ENCODE measurements around the gene KRTAP3-3. TPM values are rescaled to one million over a fixed set of nuclear protein-coding genes. Genes with fewer than 3 reads are reported as not detected.

KRTAP3-3 gene
- total RNA-seq, 1 experiment from 2014 or later, result not detected

Other genes starting within 250 kb of the KRTAP3-3 start
- gene KRT25, start 238.8 kb downstream of the KRTAP3-3 start, total RNA-seq (2014; rRNA removed; shearing (Covaris generic)), result not detected in 2 replicates
- gene KRT26, start 222.0 kb downstream of the KRTAP3-3 start, total RNA-seq (2014; rRNA removed; shearing (Covaris generic)), result not detected in 2 replicates
- not detected in 2 replicates for gene KRT27, start 211.6 kb downstream of the KRTAP3-3 start, total RNA-seq (2014; rRNA removed; shearing (Covaris generic))
- 0.20 TPM in 1 of 2 replicates, not detected in the other for gene KRT28, start 194.2 kb downstream of the KRTAP3-3 start, total RNA-seq (2014; rRNA removed; shearing (Covaris generic))
- gene KRT10, start 171.6 kb downstream of the KRTAP3-3 start, total RNA-seq (2014; rRNA removed; shearing (Covaris generic)), result 20.4 and 22.5 TPM in 2 replicates
- not detected in 2 replicates for gene KRT12, start 126.9 kb downstream of the KRTAP3-3 start, total RNA-seq (2014; rRNA removed; shearing (Covaris generic))
- 0.08 and 0.28 TPM in 2 replicates for gene KRT20, start 108.9 kb downstream of the KRTAP3-3 start, total RNA-seq (2014; rRNA removed; shearing (Covaris generic))
- not detected in 2 replicates for gene KRT23, start 56.5 kb downstream of the KRTAP3-3 start, total RNA-seq (2014; rRNA removed; shearing (Covaris generic))
- gene KRT39, start 27.2 kb downstream of the KRTAP3-3 start, total RNA-seq (2014; rRNA removed; shearing (Covaris generic)), result not detected in 2 replicates
- gene KRT40, start 9.8 kb downstream of the KRTAP3-3 start, total RNA-seq (2014; rRNA removed; shearing (Covaris generic)), result not detected in 2 replicates
- not detected in 2 replicates for gene KRTAP3-2, start 5.7 kb upstream of the KRTAP3-3 start, total RNA-seq (2014; rRNA removed; shearing (Covaris generic))
- not detected in 2 replicates for gene KRTAP3-1, start 15.0 kb upstream of the KRTAP3-3 start, total RNA-seq (2014; rRNA removed; shearing (Covaris generic))
- gene KRTAP1-5, start 33.0 kb upstream of the KRTAP3-3 start, total RNA-seq (2014; rRNA removed; shearing (Covaris generic)), result not detected in 2 replicates
- not detected in 2 replicates for gene KRTAP1-4, start 36.0 kb upstream of the KRTAP3-3 start, total RNA-seq (2014; rRNA removed; shearing (Covaris generic))
- gene KRTAP1-3, start 40.7 kb upstream of the KRTAP3-3 start, total RNA-seq (2014; rRNA removed; shearing (Covaris generic)), result not detected in 2 replicates
- gene KRTAP1-1, start 47.3 kb upstream of the KRTAP3-3 start, total RNA-seq (2014; rRNA removed; shearing (Covaris generic)), result not detected in 2 replicates
- not detected in 2 replicates for gene KRTAP2-1, start 53.2 kb upstream of the KRTAP3-3 start, total RNA-seq (2014; rRNA removed; shearing (Covaris generic))
- not detected in 2 replicates for gene KRTAP2-2, start 61.1 kb upstream of the KRTAP3-3 start, total RNA-seq (2014; rRNA removed; shearing (Covaris generic))
- gene KRTAP2-3, start 66.0 kb upstream of the KRTAP3-3 start, total RNA-seq (2014; rRNA removed; shearing (Covaris generic)), result not detected in 2 replicates
- gene KRTAP2-4, start 71.7 kb upstream of the KRTAP3-3 start, total RNA-seq (2014; rRNA removed; shearing (Covaris generic)), result not detected in 2 replicates
- gene KRTAP4-7, start 90.0 kb upstream of the KRTAP3-3 start, total RNA-seq (2014; rRNA removed; shearing (Covaris generic)), result 0.18 TPM in 1 of 2 replicates, not detected in the other
- gene KRTAP4-8, start 104.0 kb upstream of the KRTAP3-3 start, total RNA-seq (2014; rRNA removed; shearing (Covaris generic)), result not detected in 2 replicates
- not detected in 2 replicates for gene KRTAP4-16, start 108.0 kb upstream of the KRTAP3-3 start, total RNA-seq (2014; rRNA removed; shearing (Covaris generic))
- gene KRTAP4-9, start 111.2 kb upstream of the KRTAP3-3 start, total RNA-seq (2014; rRNA removed; shearing (Covaris generic)), result not detected in 2 replicates
- not detected in 2 replicates for gene KRTAP4-11, start 124.2 kb upstream of the KRTAP3-3 start, total RNA-seq (2014; rRNA removed; shearing (Covaris generic))
- gene KRTAP4-12, start 130.0 kb upstream of the KRTAP3-3 start, total RNA-seq (2014; rRNA removed; shearing (Covaris generic)), result 0.22 TPM in 1 of 2 replicates, not detected in the other
- not detected in 2 replicates for gene KRTAP4-6, start 146.4 kb upstream of the KRTAP3-3 start, total RNA-seq (2014; rRNA removed; shearing (Covaris generic))
- gene KRTAP4-5, start 155.7 kb upstream of the KRTAP3-3 start, total RNA-seq (2014; rRNA removed; shearing (Covaris generic)), result not detected in 2 replicates
- gene KRTAP4-4, start 166.6 kb upstream of the KRTAP3-3 start, total RNA-seq (2014; rRNA removed; shearing (Covaris generic)), result not detected in 2 replicates
- not detected in 2 replicates for gene KRTAP4-3, start 174.1 kb upstream of the KRTAP3-3 start, total RNA-seq (2014; rRNA removed; shearing (Covaris generic))
- 0.14 TPM in 1 of 2 replicates, not detected in the other for gene KRTAP4-2, start 184.1 kb upstream of the KRTAP3-3 start, total RNA-seq (2014; rRNA removed; shearing (Covaris generic))
- gene KRTAP4-1, start 190.7 kb upstream of the KRTAP3-3 start, total RNA-seq (2014; rRNA removed; shearing (Covaris generic)), result not detected in 2 replicates
- gene KRTAP9-1, start 195.7 kb upstream of the KRTAP3-3 start, total RNA-seq (2014; rRNA removed; shearing (Covaris generic)), result not detected in 2 replicates
- gene KRTAP9-2, start 232.5 kb upstream of the KRTAP3-3 start, total RNA-seq (2014; rRNA removed; shearing (Covaris generic)), result not detected in 2 replicates
- not detected in 2 replicates for gene KRTAP9-3, start 238.3 kb upstream of the KRTAP3-3 start, total RNA-seq (2014; rRNA removed; shearing (Covaris generic))
- gene KRTAP9-8, start 243.8 kb upstream of the KRTAP3-3 start, total RNA-seq (2014; rRNA removed; shearing (Covaris generic)), result not detected in 2 replicates